ENCODE data around the gene TMTC1.

The TMTC1 gene

GRCh38 chr12:29599381-29599780, 184.4 kb downstream of the TMTC1 start:
- H2AFZ ChIP-seq (ENCODE audit: low read depth, low read length): no peak overlapping the region
- H3K27me3 ChIP-seq (ENCODE audit: low read depth, low read length): no peaks in the 10 kb centered on the region
- H3K4me3 ChIP-seq (ENCODE audit: low read length): no peak overlapping the region
- H3K27ac ChIP-seq (ENCODE audit: low read length): no peak overlapping the region
- H3K9me3 ChIP-seq (ENCODE audit: insufficient read depth, low read length): no peaks in the 10 kb centered on the region
- H3K79me2 ChIP-seq (ENCODE audit: low read length): no peaks in the 10 kb centered on the region
- no peaks in the 10 kb centered on the region for H4K20me1 ChIP-seq (ENCODE audit: insufficient read depth, low read length)
- no peak overlapping the region for H3K4me2 ChIP-seq (ENCODE audit: low read length)
- H3K36me3 ChIP-seq (replicated peaks; ENCODE audit: low read depth, low read length): no peaks in the 10 kb centered on the region
- H3K4me1 ChIP-seq (ENCODE audit: low read length): no peaks in the 10 kb centered on the region
- H3K9ac ChIP-seq (ENCODE audit: low read length): no peak overlapping the region
- TF ChIP-seq CTCF (IDR thresholded peaks at IDR 0.05; ENCODE audit: low read depth, low read length): no peak
- no peak for TF ChIP-seq EZH2phosphoT487 (IDR thresholded peaks at IDR 0.05; ENCODE audit: low read depth)

DNA sequence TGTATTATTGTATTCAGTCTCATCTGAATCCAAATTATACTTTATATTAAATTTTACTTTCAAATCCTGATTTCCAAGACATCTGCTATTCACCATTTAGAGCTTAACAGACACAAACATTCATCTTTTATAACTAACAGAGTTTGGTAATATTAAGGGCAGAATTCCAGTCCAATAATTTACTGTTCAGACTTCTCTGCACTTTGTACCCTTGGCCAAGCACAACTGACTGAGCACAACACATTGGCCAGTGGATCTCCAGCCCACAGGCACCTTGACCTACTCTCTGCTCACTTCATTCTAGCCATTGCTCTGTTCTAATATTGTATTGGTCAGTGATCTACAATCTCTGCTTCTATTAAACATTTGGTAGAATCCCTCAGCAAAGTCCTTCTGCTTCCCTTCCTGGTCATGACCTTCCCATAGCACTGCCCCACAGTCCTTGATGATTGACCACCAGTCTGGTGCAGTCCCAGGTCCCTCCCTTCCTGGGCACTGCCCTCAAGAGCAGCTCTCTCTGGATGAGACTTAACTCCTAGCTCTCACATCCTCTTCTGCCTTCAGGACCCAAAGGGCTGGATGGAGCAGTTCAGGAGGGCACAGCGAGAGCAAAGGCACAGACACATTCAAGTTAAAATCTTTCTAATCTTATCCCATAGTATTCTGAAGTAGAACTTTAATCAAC, 188.5 kb downstream of the TMTC1 start:
- Histone ChIP-seq H3K4me1 (ENCODE audit: low read length) (no peaks in the 10 kb centered on the region), H3K27ac (ENCODE audit: low read length) (no peak overlapping the region), H3K27me3 (ENCODE audit: low read depth, low read length) (no peaks in the 10 kb centered on the region), H3K9ac (ENCODE audit: low read length) (no peak overlapping the region), H4K20me1 (ENCODE audit: insufficient read depth, low read length) (no peaks in the 10 kb centered on the region), H3K79me2 (ENCODE audit: low read length) (no peaks in the 10 kb centered on the region), H2AFZ (ENCODE audit: low read depth, low read length) (no peak overlapping the region), H3K4me3 (ENCODE audit: low read length) (no peak overlapping the region), H3K36me3 (replicated peaks; ENCODE audit: low read depth, low read length) (no peaks in the 10 kb centered on the region), H3K9me3 (ENCODE audit: insufficient read depth, low read length) (no peaks in the 10 kb centered on the region), H3K4me2 (ENCODE audit: low read length) (no peak overlapping the region)
- TF ChIP-seq EZH2phosphoT487 (IDR thresholded peaks at IDR 0.05; ENCODE audit: low read depth): no peak
- no peak for TF ChIP-seq CTCF (IDR thresholded peaks at IDR 0.05; ENCODE audit: low read depth, low read length)

GRCh38 chr12:29593001-29593400, 190.7 kb downstream of the TMTC1 start:
- Histone ChIP-seq H3K9ac (ENCODE audit: low read length) (no peak overlapping the region), H3K79me2 (ENCODE audit: low read length) (no peaks in the 10 kb centered on the region), H3K9me3 (ENCODE audit: insufficient read depth, low read length) (no peaks in the 10 kb centered on the region), H3K4me3 (ENCODE audit: low read length) (no peak overlapping the region), H2AFZ (ENCODE audit: low read depth, low read length) (no peak overlapping the region), H3K4me1 (ENCODE audit: low read length) (no peaks in the 10 kb centered on the region), H3K27me3 (ENCODE audit: low read depth, low read length) (no peaks in the 10 kb centered on the region), H3K36me3 (replicated peaks; ENCODE audit: low read depth, low read length) (no peaks in the 10 kb centered on the region), H3K4me2 (ENCODE audit: low read length) (no peak overlapping the region), H4K20me1 (ENCODE audit: insufficient read depth, low read length) (no peaks in the 10 kb centered on the region), H3K27ac (ENCODE audit: low read length) (no peak overlapping the region)
- no peak for TF ChIP-seq EZH2phosphoT487 (IDR thresholded peaks at IDR 0.05; ENCODE audit: low read depth)
- no peak for TF ChIP-seq CTCF (IDR thresholded peaks at IDR 0.05; ENCODE audit: low read depth, low read length)

DNA sequence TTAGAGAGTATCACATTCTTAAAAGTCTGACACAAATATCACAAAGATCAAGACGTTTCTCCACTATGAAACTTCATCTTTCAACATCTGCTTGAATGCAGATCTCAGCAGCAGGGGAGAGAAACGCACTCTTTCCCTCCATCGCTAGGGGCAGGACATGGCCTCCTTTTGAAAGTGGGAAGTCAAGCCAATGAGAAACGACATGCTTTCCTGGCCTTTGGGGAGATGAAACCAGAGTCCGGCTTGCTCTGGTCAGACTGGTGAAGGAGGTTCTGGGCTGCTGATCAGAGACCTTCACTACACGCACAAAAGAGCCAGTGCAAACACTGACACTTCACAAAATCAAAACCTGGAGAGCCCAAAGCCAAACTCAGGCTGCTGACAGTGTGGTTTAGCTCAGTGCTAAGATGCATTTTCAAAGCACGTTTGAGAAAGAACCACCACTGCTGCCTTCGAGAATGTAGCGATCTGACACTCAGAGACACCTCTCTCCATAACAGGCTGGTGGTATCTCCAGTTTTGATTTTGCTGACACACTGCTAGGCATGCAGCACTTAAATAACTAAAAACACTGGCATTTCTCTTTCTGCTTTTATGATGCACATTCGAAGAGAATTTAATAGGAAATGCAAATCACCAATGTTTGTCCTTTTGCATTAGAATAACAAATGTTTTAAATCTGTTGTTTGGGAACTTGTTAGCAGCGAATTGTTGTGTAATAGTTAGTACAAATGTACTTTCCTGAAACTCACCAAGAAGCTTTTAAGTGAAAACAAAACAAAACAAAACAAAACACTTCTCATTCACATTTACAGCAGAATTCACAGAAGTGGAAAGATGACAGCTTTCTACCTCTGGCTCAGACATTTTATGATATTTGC, 192.4 kb downstream of the TMTC1 start:
- Histone ChIP-seq H3K27ac (ENCODE audit: low read length) (no peak overlapping the region), H2AFZ (ENCODE audit: low read depth, low read length) (no peak overlapping the region)

More for the DNA sequence above, 192.4 kb downstream of the TMTC1 start:
- Histone ChIP-seq H3K4me3 (ENCODE audit: low read length) (no peak overlapping the region), H3K9me3 (ENCODE audit: insufficient read depth, low read length) (no peaks in the 10 kb centered on the region), H3K4me1 (ENCODE audit: low read length) (no peaks in the 10 kb centered on the region), H3K36me3 (replicated peaks; ENCODE audit: low read depth, low read length) (no peaks in the 10 kb centered on the region), H3K79me2 (ENCODE audit: low read length) (no peaks in the 10 kb centered on the region), H3K4me2 (ENCODE audit: low read length) (no peak overlapping the region), H3K9ac (ENCODE audit: low read length) (no peak overlapping the region), H3K27me3 (ENCODE audit: low read depth, low read length) (no peaks in the 10 kb centered on the region), H4K20me1 (ENCODE audit: insufficient read depth, low read length) (no peaks in the 10 kb centered on the region)
- TF ChIP-seq CTCF (IDR thresholded peaks at IDR 0.05; ENCODE audit: low read depth, low read length) (no peak), EZH2phosphoT487 (IDR thresholded peaks at IDR 0.05; ENCODE audit: low read depth) (no peak)

Measured in OCI-LY3 (cell line).